Hepatocyte (in vitro differentiated cells): ENCODE data around the gene MAPK13. TPM values are rescaled to one million over a fixed set of nuclear protein-coding genes. Genes with fewer than 3 reads are reported as not detected.

Source experiments
- DNase-seq: peaks from one replicate; pipeline ENCODE4 v3.0.0-alpha.2; 2016; ENCODE audit warnings: low spot score
- H2AFZ ChIP-seq: fragments of 200-600 bp; sonication (generic); 2 replicates; pipeline ENCODE4 v1.6.0; 2016; ENCODE audit warnings: antibody characterized with exemption, mild to moderate bottlenecking
- H3K27ac ChIP-seq: fragments of 200-600 bp; sonication (generic); 2 replicates; pipeline ENCODE4 v1.5.1; 2016; ENCODE audit warnings: mild to moderate bottlenecking
- H3K27me3 ChIP-seq: fragments of 200-600 bp; sonication (generic); 2 replicates; pipeline ENCODE4 v1.6.1; 2016
- H3K36me3 ChIP-seq: fragments of 200-600 bp; sonication (generic); replicated peaks from 2 replicates; pipeline ENCODE4 v1.5.1; 2016; ENCODE audit warnings: low read depth; ENCODE audit not compliant: insufficient read depth
- H3K4me1 ChIP-seq: fragments of 200-600 bp; sonication (generic); 2 replicates; pipeline ENCODE4 v1.5.1; 2016; ENCODE audit warnings: mild to moderate bottlenecking, moderate library complexity; ENCODE audit not compliant: insufficient read depth
- H3K4me2 ChIP-seq: fragments of 200-600 bp; sonication (generic); 2 replicates; pipeline ENCODE4 v1.6.0; 2016
- H3K4me3 ChIP-seq: fragments of 200-600 bp; sonication (generic); 2 replicates; pipeline ENCODE4 v1.5.1; 2016; ENCODE audit warnings: mild to moderate bottlenecking
- H3K79me2 ChIP-seq: fragments of 200-600 bp; sonication (generic); 2 replicates; pipeline ENCODE4 v1.6.0; 2017; ENCODE audit warnings: mild to moderate bottlenecking
- H3K9me2 ChIP-seq: fragments of 200-600 bp; sonication (generic); replicated peaks from 2 replicates; pipeline ENCODE4 v1.6.0; 2017; ENCODE audit warnings: mild to moderate bottlenecking; ENCODE audit not compliant: insufficient read depth
- H3K9me3 ChIP-seq: fragments of 200-600 bp; sonication (generic); 2 replicates; pipeline ENCODE4 v1.5.1; 2016; ENCODE audit warnings: low read depth, mild to moderate bottlenecking
- H4K20me1 ChIP-seq: fragments of 200-600 bp; sonication (generic); 2 replicates; pipeline ENCODE4 v1.6.0; 2016; ENCODE audit warnings: mild to moderate bottlenecking; ENCODE audit not compliant: insufficient read depth, poor library complexity, severe bottlenecking
- EZH2 ChIP-seq: fragments of 200-600 bp; sonication (generic); IDR thresholded peaks from 2 replicates; pipeline ENCODE4 v1.6.1; 2016; ENCODE audit warnings: antibody characterized with exemption, mild to moderate bottlenecking, borderline replicate concordance
- EZH2phosphoT487 ChIP-seq: fragments of 200-600 bp; sonication (generic); IDR thresholded peaks from one replicate; pipeline ENCODE4 v1.6.1; 2018; ENCODE audit warnings: antibody characterized with exemption, mild to moderate bottlenecking, low read depth, moderate library complexity; ENCODE audit not compliant: unreplicated experiment, severe bottlenecking
- WGBS: methylation state at CpG from one replicate; pipeline ENCODE4 v1.1.6; 2016; ENCODE audit warnings: low lambda C conversion rate; ENCODE audit errors: missing lambda C conversion rate; 5-methylcytosine and 5-hydroxymethylcytosine counted together
- polyA plus RNA-seq: library from polyadenylated mRNA; unstranded; fragments of >200 nt; fragmentation: Nextera tagmentation; extraction: Ambion mirVana; gene quantifications from 2 replicates; pipeline ENCODE4 v1.2.1, GENCODE V29; 2016
- total RNA-seq: library from RNA; depleted of rRNA; stranded (reverse); fragments of >200 nt; gene quantifications from 2 replicates; pipeline ENCODE4 v1.2.3, GENCODE V29; 2014
- TF ChIP-seq, protein P1 (sequence below): fragments of 200-600 bp; sonication (generic); IDR thresholded peaks from 2 replicates; pipeline ENCODE4 v1.5.1; 2016; ENCODE audit warnings: antibody characterized with exemption, mild to moderate bottlenecking; ENCODE audit not compliant: poor library complexity

The MAPK13 gene
- total and polyA plus RNA-seq, 2 experiments from 2014 or later = 43.6 to 50.2 TPM

DNA sequence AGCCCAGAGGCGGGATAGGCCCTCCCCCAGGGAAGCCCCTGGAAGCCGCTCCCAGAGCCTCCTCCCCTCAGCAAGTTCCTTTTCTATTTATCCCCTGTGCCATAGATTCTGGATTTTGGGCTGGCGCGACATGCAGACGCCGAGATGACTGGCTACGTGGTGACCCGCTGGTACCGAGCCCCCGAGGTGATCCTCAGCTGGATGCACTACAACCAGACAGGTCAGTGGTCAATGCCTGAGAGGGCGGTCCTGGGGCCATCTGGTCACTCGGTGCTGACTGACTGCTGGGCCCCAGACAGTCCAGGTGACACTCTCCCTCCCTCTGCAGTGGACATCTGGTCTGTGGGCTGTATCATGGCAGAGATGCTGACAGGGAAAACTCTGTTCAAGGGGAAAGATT, 6.2 kb downstream of the MAPK13 start:
- 96% methylated on average over 12 of the region's 12 CpGs for WGBS
- H3K4me3 ChIP-seq = no peak overlapping the region
- H3K27ac ChIP-seq = no peak overlapping the region
- peaks cover 18% of the 10 kb centered on the region for H3K4me1 ChIP-seq
- no peak for TF ChIP-seq EZH2
- TF ChIP-seq, protein P1, sequence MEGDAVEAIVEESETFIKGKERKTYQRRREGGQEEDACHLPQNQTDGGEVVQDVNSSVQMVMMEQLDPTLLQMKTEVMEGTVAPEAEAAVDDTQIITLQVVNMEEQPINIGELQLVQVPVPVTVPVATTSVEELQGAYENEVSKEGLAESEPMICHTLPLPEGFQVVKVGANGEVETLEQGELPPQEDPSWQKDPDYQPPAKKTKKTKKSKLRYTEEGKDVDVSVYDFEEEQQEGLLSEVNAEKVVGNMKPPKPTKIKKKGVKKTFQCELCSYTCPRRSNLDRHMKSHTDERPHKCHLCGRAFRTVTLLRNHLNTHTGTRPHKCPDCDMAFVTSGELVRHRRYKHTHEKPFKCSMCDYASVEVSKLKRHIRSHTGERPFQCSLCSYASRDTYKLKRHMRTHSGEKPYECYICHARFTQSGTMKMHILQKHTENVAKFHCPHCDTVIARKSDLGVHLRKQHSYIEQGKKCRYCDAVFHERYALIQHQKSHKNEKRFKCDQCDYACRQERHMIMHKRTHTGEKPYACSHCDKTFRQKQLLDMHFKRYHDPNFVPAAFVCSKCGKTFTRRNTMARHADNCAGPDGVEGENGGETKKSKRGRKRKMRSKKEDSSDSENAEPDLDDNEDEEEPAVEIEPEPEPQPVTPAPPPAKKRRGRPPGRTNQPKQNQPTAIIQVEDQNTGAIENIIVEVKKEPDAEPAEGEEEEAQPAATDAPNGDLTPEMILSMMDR = no peak
- no peaks in the 10 kb centered on the region for H3K9me2 ChIP-seq
- H3K36me3 ChIP-seq = no peaks in the 10 kb centered on the region
- no peak overlapping the region for H2AFZ ChIP-seq
- peaks cover 15% of the 10 kb centered on the region for H3K79me2 ChIP-seq
- no peaks in the 10 kb centered on the region for H4K20me1 ChIP-seq
- no peaks in the 10 kb centered on the region for H3K9me3 ChIP-seq
- H3K27me3 ChIP-seq = no peaks in the 10 kb centered on the region
- DNase-seq = no peak
- H3K4me2 ChIP-seq = no peak overlapping the region

DNA sequence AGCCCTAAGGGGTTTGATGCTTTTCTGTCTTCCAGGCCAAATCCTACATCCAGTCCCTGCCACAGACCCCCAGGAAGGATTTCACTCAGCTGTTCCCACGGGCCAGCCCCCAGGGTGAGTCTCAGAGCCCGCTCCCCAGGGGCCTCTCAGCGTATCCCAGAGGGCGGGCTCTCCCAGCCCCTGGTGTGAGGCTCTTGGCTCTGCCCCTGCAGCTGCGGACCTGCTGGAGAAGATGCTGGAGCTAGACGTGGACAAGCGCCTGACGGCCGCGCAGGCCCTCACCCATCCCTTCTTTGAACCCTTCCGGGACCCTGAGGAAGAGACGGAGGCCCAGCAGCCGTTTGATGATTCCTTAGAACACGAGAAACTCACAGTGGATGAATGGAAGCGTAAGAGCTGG, 8.4 kb downstream of the MAPK13 start:
- H3K4me3 ChIP-seq = no peak overlapping the region
- H3K27me3 ChIP-seq = no peaks in the 10 kb centered on the region
- no peaks in the 10 kb centered on the region for H3K4me1 ChIP-seq
- H3K27ac ChIP-seq = no peak overlapping the region
- 93% methylated on average over 12 of the region's 15 CpGs for WGBS
- H3K4me2 ChIP-seq = no peak overlapping the region
- no peaks in the 10 kb centered on the region for H3K9me3 ChIP-seq
- H3K36me3 ChIP-seq = no peaks in the 10 kb centered on the region
- no peak overlapping the region for H2AFZ ChIP-seq
- DNase-seq = no peak
- no peak for TF ChIP-seq EZH2
- no peaks in the 10 kb centered on the region for H3K9me2 ChIP-seq
- peaks cover 3% of the 10 kb centered on the region for H3K79me2 ChIP-seq
- H4K20me1 ChIP-seq = no peaks in the 10 kb centered on the region

DNA sequence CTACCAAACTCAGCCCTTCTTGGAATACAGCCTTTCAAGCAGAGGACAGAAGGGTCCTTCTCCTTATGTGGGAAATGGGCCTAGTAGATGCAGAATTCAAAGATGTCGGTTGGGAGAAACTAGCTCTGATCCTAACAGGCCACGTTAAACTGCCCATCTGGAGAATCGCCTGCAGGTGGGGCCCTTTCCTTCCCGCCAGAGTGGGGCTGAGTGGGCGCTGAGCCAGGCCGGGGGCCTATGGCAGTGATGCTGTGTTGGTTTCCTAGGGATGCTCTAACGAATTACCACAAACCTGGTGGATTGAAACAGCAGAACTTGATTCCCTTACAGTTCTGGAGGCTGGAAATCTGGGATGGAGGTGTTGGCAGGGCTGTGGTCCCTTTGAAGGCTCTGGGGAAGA, 9.1 kb downstream of the MAPK13 start:
- TF ChIP-seq, protein P1 = peak; percentile 36
- TF ChIP-seq EZH2phosphoT487 = no peak
- Histone ChIP-seq H3K27me3 (no peaks in the 10 kb centered on the region), H3K79me2 (no peaks in the 10 kb centered on the region), H3K4me1 (no peaks in the 10 kb centered on the region), H3K9me3 (no peaks in the 10 kb centered on the region), H4K20me1 (no peaks in the 10 kb centered on the region), H3K4me3 (no peak overlapping the region), H3K36me3 (no peaks in the 10 kb centered on the region), H3K27ac (no peak overlapping the region), H3K4me2 (no peak overlapping the region), H2AFZ (no peak overlapping the region), H3K9me2 (no peaks in the 10 kb centered on the region)
- DNase-seq = peak; percentile 53
- WGBS = 50% methylated on average over 7 of the region's 7 CpGs

DNA sequence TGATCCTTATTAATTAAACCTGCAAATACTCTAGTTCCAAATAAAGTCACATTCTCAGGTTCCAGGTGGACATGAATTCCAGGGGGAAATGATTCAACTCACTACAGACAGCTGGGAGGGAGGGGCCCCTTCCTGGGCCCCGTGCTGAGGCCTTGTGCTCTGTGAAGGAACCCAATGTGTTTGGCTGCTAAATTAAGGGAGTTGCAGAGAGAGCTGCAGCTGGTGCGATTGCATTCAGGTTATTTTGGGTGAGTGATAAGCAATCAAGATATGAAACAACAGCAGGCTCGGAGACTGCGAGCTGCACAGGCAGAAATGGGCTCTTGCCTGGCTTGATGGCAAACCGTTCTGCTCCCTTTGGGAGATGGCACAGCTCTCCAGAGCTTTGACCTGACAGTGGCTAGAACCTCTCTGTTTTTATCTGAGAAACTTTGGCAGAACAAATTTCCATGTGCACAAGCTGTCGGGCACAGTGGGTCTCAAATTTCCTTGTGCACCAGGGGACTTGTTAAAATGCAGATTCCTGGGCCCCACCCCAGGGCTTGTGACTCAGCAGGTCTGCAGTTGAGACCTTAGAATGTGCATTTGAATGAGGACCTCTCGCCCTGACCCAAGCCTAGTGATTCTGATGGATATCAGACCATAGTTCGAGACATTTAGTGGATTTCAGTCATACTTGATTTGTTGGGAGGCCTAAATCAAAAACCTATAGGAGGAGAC, 9.8 kb downstream of the MAPK13 start:
- Histone ChIP-seq H3K4me1 (no peaks in the 10 kb centered on the region), H2AFZ (no peak overlapping the region), H3K36me3 (no peaks in the 10 kb centered on the region), H3K9me3 (no peaks in the 10 kb centered on the region), H3K4me3 (no peak overlapping the region), H3K4me2 (no peak overlapping the region), H3K79me2 (no peaks in the 10 kb centered on the region), H3K9me2 (no peaks in the 10 kb centered on the region), H3K27me3 (no peaks in the 10 kb centered on the region), H3K27ac (no peak overlapping the region), H4K20me1 (no peaks in the 10 kb centered on the region)
- TF ChIP-seq, protein P1 = no peak
- no peak for TF ChIP-seq EZH2
- TF ChIP-seq EZH2phosphoT487 = no peak
- WGBS = 82% methylated on average over 8 of the region's 8 CpGs
- DNase-seq = no peak
